GM06990 (cell line): Measurements from ENCODE around the gene INTS7.
"Not testable (repeated sequence)": the region's sequence is repeated elsewhere in the genome, so short reads cannot be mapped to it uniquely, and the experiment has no call there.

Experiments used
- DNase-seq: peaks from one replicate; pipeline ENCODE4 v3.0.0-alpha.2; 2011; ENCODE audit not compliant: insufficient read length; ENCODE audit errors: extremely low read depth
- H3K27me3 ChIP-seq: replicated peaks from 2 replicates; pipeline ENCODE4 v1.6.0; 2011; ENCODE audit warnings: low read length; ENCODE audit not compliant: control insufficient read depth, insufficient read depth
- H3K36me3 ChIP-seq: 2 replicates; pipeline ENCODE4 v1.5.1; 2011; ENCODE audit warnings: low read length; ENCODE audit not compliant: control insufficient read depth, insufficient read depth
- H3K4me3 ChIP-seq: replicated peaks from 2 replicates; pipeline ENCODE4 v1.5.1; 2011; ENCODE audit warnings: low read depth, mild to moderate bottlenecking, control low read depth, low read length
- TF ChIP-seq, protein P1 (sequence below): IDR thresholded peaks from 2 replicates; pipeline ENCODE4 v1.5.1; 2011; ENCODE audit warnings: low read length, control low read depth, mild to moderate bottlenecking, inconsistent platforms; ENCODE audit not compliant: insufficient read depth, poor library complexity, severe bottlenecking

INTS7 gene

GRCh38 chr1:212030936-212031528, 4.3 kb downstream of the INTS7 start:
- Histone ChIP-seq H3K36me3 (no peaks in the 10 kb centered on the region), H3K27me3 (no peaks in the 10 kb centered on the region), H3K4me3 (no peak overlapping the region)
- TF ChIP-seq, protein P1, sequence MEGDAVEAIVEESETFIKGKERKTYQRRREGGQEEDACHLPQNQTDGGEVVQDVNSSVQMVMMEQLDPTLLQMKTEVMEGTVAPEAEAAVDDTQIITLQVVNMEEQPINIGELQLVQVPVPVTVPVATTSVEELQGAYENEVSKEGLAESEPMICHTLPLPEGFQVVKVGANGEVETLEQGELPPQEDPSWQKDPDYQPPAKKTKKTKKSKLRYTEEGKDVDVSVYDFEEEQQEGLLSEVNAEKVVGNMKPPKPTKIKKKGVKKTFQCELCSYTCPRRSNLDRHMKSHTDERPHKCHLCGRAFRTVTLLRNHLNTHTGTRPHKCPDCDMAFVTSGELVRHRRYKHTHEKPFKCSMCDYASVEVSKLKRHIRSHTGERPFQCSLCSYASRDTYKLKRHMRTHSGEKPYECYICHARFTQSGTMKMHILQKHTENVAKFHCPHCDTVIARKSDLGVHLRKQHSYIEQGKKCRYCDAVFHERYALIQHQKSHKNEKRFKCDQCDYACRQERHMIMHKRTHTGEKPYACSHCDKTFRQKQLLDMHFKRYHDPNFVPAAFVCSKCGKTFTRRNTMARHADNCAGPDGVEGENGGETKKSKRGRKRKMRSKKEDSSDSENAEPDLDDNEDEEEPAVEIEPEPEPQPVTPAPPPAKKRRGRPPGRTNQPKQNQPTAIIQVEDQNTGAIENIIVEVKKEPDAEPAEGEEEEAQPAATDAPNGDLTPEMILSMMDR, result no peak
- DNase-seq, result no peak

DNA sequence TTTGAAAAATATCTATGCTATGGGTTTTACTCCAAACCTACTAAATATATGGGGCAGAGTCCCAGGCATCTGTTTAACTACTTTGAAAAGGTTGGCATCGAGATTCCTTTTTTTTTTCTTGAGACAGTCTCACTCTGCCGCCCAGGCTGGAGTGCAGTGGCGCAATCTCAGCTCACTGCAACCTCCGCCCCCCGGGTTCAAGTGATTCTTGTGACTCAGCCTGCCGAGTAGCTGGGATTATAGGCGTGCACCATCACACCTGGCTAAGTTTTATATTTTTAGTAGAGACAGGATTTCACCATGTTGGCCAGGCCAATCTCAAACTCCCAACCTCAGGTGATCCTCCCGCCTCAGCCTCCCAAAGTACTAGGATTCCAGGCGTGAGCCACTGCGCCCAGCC, 7.6 kb downstream of the INTS7 start:
- H3K27me3 ChIP-seq, H3K4me3 ChIP-seq, H3K36me3 ChIP-seq, DNase-seq: not testable (repeated sequence)

GRCh38 chr1:212024469-212025149, 10.7 kb downstream of the INTS7 start:
- TF ChIP-seq, protein P1, result no peak
- H3K4me3 ChIP-seq, result no peak overlapping the region
- H3K36me3 ChIP-seq, result no peaks in the 10 kb centered on the region; the same call in 1 of the 2 replicates
- no peaks in the 10 kb centered on the region for H3K27me3 ChIP-seq
- no peak for DNase-seq

DNA sequence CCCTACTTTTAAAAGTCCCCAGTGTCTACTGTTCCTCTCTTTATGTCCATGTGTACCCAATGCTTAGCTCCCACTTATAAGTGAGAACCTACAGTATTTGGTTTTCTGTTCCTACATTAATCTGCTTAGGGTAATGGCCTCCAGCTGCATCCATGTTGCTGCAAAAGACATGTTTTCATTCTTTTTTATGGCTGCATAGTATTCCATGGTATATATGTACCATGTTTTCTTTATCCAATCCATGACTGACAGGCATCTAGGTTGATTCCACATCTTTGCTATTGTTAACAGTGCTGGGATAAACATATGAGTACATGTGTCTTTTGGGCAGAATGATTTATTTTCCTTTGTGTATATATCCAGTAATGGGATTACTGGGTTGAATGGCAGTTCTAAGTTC, 12.4 kb downstream of the INTS7 start:
- not testable (repeated sequence) for DNase-seq, H3K4me3 ChIP-seq, H3K27me3 ChIP-seq, H3K36me3 ChIP-seq

GRCh38 chr1:212021563-212021962, 13.8 kb downstream of the INTS7 start:
- no peak for DNase-seq
- TF ChIP-seq, protein P1, result no peak
- Histone ChIP-seq H3K36me3 (no peaks in the 10 kb centered on the region; the same call in 1 of the 2 replicates), H3K27me3 (no peaks in the 10 kb centered on the region), H3K4me3 (no peak overlapping the region)

DNA sequence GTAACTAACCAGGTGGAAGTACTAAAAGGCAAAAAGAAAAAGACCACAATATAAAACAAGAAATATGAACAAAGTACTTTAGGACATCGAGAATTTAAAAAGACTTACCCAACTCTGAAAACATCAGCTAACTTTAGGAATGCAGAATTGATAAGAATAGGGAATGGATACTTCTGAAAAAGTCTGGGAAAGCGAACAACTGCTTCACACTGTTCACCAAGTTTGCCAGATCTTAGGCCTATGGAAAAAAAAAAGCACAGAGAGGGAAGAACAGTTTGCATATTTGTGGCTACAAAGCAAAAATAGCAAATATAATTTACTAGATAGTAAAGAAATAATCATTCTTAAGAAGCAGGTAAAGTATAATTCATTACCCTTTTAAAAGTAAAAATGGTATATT, 14.4 kb downstream of the INTS7 start:
- DNase-seq, result no peak
- Histone ChIP-seq H3K27me3 (no peaks in the 10 kb centered on the region), H3K36me3 (no peaks in the 10 kb centered on the region; the same call in 1 of the 2 replicates), H3K4me3 (no peak overlapping the region)
- TF ChIP-seq, protein P1, result no peak
